GM12878 (cell line): Measurements from ENCODE around the gene DCBLD2. TPM values are rescaled to one million over a fixed set of nuclear protein-coding genes. Genes with fewer than 3 reads are reported as not detected.

Experiments
- ATAC-seq: fragments of 200-7000 bp; cut with Tn5 transposase; 3 replicates; pipeline ENCODE4 v1.9.1; 2020; ENCODE audit warnings: mild to moderate bottlenecking, moderate library complexity
- BruUV-seq: library from RNA; stranded (reverse); fragments of 400-500 nt; replicated peaks from 2 replicates; lab custom pipeline; 2021; lab: Mats Ljungman, UMichigan
- CTCF ChIA-PET: fragments of 300-600 bp; sonication (Branson Sonifier 250); formaldehyde crosslinking; extraction: SDS; loops from one replicate; lab custom pipeline; 2021; ENCODE audit warnings: inconsistent platforms; lab: Yijun Ruan, JAX
- POLR2A ChIA-PET: fragments of 350-600 bp; formaldehyde crosslinking; extraction: SDS; loops from one replicate; lab custom pipeline; 2021; ENCODE audit warnings: inconsistent platforms; lab: Charles Lee
- RAD21 ChIA-PET: fragments of 300-600 bp; sonication (Branson Sonifier 250); formaldehyde crosslinking; loops from one replicate; lab custom pipeline; 2023; ENCODE audit warnings: antibody characterized with exemption; ENCODE audit not compliant: unreplicated experiment; lab: Charles Lee
- SMC1A ChIA-PET: fragments of 300-600 bp; sonication (Branson Sonifier 250); formaldehyde crosslinking; loops from one replicate; lab custom pipeline; 2023; ENCODE audit not compliant: unreplicated experiment, uncharacterized antibody; lab: Charles Lee
- DNase-seq: peaks from one replicate; pipeline ENCODE4 v3.0.0-alpha.2; 2011; ENCODE audit warnings: low read depth, low spot score
- FAIRE-seq: peaks from 3 replicates; lab custom pipeline; 2011; peaks lifted over from hg19 to GRCh38; lab: Jason Lieb, UNC
- H2AFZ ChIP-seq: 2 replicates; pipeline ENCODE4 v1.6.0; 2011; ENCODE audit warnings: low read depth, low read length, control low read depth; ENCODE audit not compliant: control insufficient read depth
- H3K27ac ChIP-seq: 2 replicates; pipeline ENCODE4 v1.5.1; 2011; ENCODE audit warnings: control low read depth; ENCODE audit not compliant: control insufficient read depth, insufficient read depth
- H3K27me3 ChIP-seq, 2 experiments: replicated peaks in 1 of 2; 2 replicates each; pipeline versions ENCODE4 v1.6.0 to v1.6.1; 2011; ENCODE audit warnings: low read length in 1 of 2; ENCODE audit not compliant: control insufficient read depth in 2 of 2, insufficient read depth in 2 of 2
- H3K36me3 ChIP-seq, 2 experiments: 2 replicates each; pipeline ENCODE4 v1.5.1; 2011; ENCODE audit warnings: low read length in 1 of 2; ENCODE audit not compliant: control insufficient read depth in 2 of 2, insufficient read depth in 2 of 2
- H3K4me1 ChIP-seq: 2 replicates; pipeline ENCODE4 v1.6.1; 2011; ENCODE audit warnings: mild to moderate bottlenecking, low read length, moderate library complexity, mixed read lengths; ENCODE audit not compliant: control insufficient read depth, insufficient read depth
- H3K4me2 ChIP-seq: 2 replicates; pipeline ENCODE4 v1.6.0; 2011; ENCODE audit warnings: control low read depth; ENCODE audit not compliant: control insufficient read depth, insufficient read depth
- H3K4me3 ChIP-seq: fragments of 200-600 bp; sonication (generic); 2 replicates; pipeline ENCODE4 v1.5.1; 2016
- H3K79me2 ChIP-seq: 2 replicates; pipeline ENCODE4 v1.6.0; 2011; ENCODE audit warnings: low read length; ENCODE audit not compliant: control insufficient read depth, insufficient read depth
- H3K9ac ChIP-seq: 2 replicates; pipeline ENCODE4 v1.8.0; 2011; ENCODE audit warnings: low read length, control low read depth, mixed read lengths; ENCODE audit not compliant: control insufficient read depth, insufficient read depth
- H3K9me3 ChIP-seq: replicated peaks from 3 replicates; pipeline ENCODE4 v1.5.1; 2011; ENCODE audit warnings: mild to moderate bottlenecking, low read length; ENCODE audit not compliant: control insufficient read depth, insufficient read depth
- H4K20me1 ChIP-seq: 2 replicates; pipeline ENCODE4 v1.6.0; 2011; ENCODE audit not compliant: control insufficient read depth, insufficient read depth
- BCL11A ChIP-seq: IDR thresholded peaks from 2 replicates; pipeline ENCODE4 v1.6.1; 2011; ENCODE audit warnings: low read depth, low read length
- JUND ChIP-seq: IDR thresholded peaks from 2 replicates; pipeline ENCODE4 v1.6.1; 2012; ENCODE audit warnings: low read depth, mild to moderate bottlenecking, low read length, improper control_type of control experiment, moderate library complexity
- NR2C1 ChIP-seq: fragments of 450-650 bp; IDR thresholded peaks from 2 replicates; pipeline ENCODE4 v1.6.1; 2017; ENCODE audit warnings: antibody characterized with exemption, mild to moderate bottlenecking, moderate library complexity
- RAD21 ChIP-seq: IDR thresholded peaks from 2 replicates; pipeline ENCODE4 v1.6.1; 2011; ENCODE audit warnings: mild to moderate bottlenecking, low read depth, low read length, moderate library complexity; ENCODE audit not compliant: insufficient read depth
- SP1 ChIP-seq: IDR thresholded peaks from one replicate; pipeline ENCODE4 v1.6.1; 2011; ENCODE audit warnings: low read depth, low read length
- TCF3 ChIP-seq: IDR thresholded peaks from 2 replicates; pipeline ENCODE4 v1.6.1; 2012; ENCODE audit warnings: low read depth, mild to moderate bottlenecking, low read length, borderline replicate concordance; ENCODE audit not compliant: insufficient read depth
- ZBED1 ChIP-seq: IDR thresholded peaks from 2 replicates; pipeline ENCODE4 v1.6.1; 2016; ENCODE audit warnings: borderline replicate concordance
- ZNF687 ChIP-seq: fragments of 450-650 bp; IDR thresholded peaks from 2 replicates; pipeline ENCODE4 v1.6.1; 2017; ENCODE audit warnings: mild to moderate bottlenecking, moderate library complexity
- WGBS: methylation state at CpG from one replicate; pipeline ENCODE4 v1.1.6; 2016; ENCODE audit warnings: low lambda C conversion rate; ENCODE audit not compliant: insufficient replicate concordance, insufficient coverage; ENCODE audit errors: missing lambda C conversion rate; 5-methylcytosine and 5-hydroxymethylcytosine counted together
- in situ Hi-C: fragments of 300-500 bp; cut with MboI; formaldehyde crosslinking; loops from 9 replicates; pipeline ENCODE4 v1.14.3; 2018; ENCODE audit warnings: mixed read lengths
- intact Hi-C: fragments of 100-400 bp; cut with micrococcal nuclease; formaldehyde crosslinking; loops from one replicate; pipeline ENCODE4 v1.14.2; 2022; ENCODE audit not compliant: unreplicated experiment
- polyA plus RNA-seq, 11 experiments: library from polyadenylated mRNA; depleted of rRNA in 4 of 11; unstranded in 6 of 11; stranded (reverse) in 5 of 11; fragments of >200 nt; fragmentation: Nextera tagmentation in 4 of 11; fragmentation: Illumina TruSeq in 1 of 11; extraction: Ambion mirVana in 4 of 11; extraction: Trizol in 1 of 11; gene quantifications; 1 replicate in 1 of 11; 2 replicates in 10 of 11; pipeline versions ENCODE4 v1.2.1 to v1.2.3, GENCODE V29; 2011 to 2016; ENCODE audit warnings: inconsistent platforms in 2 of 11, missing spikeins in 2 of 11, low read depth in 1 of 11
- total RNA-seq, 4 experiments: library from RNA; depleted of rRNA in 3 of 4; stranded (reverse); fragments of >200 nt in 3 of 4; fragmentation: Illumina TruSeq in 1 of 4; extraction: Trizol in 1 of 4; gene quantifications; 2 replicates each; pipeline versions ENCODE4 v1.2.1 to v1.2.3, GENCODE V29; 2013 to 2021
- TF ChIP-seq, protein P1 (sequence below): IDR thresholded peaks from 2 replicates; pipeline ENCODE4 v1.6.1; 2011; ENCODE audit warnings: mild to moderate bottlenecking, low read depth, low read length, moderate library complexity; ENCODE audit not compliant: insufficient replicate concordance

The DCBLD2 gene
- total and polyA plus RNA-seq, 10 of the 15 experiments (the other 5 are each of a cell fraction or from before 2014, with no cell fraction given): 1.6 to 5.9 (median 4.7) TPM

- Histone ChIP-seq H3K27me3 (no peaks in the 10 kb centered on the region), H3K4me2 (no peak overlapping the region), H4K20me1 (no peaks in the 10 kb centered on the region), H3K27ac (no peak overlapping the region), H3K36me3 (peaks cover 2 to 4% of the 10 kb centered on the region in 2 experiments; a peak in 2 of 4 replicates), H2AFZ (no peak overlapping the region), H3K4me3 (no peak overlapping the region), H3K9ac (no peak overlapping the region), H3K9me3 (no peaks in the 10 kb centered on the region), H3K4me1 (no peaks in the 10 kb centered on the region; the same call in 1 of the 2 replicates), H3K79me2 (no peaks in the 10 kb centered on the region)
- ChIA-PET POLR2A (interaction anchor here (0.6 to 1.2 kb wide), 3 partner anchors 9 to 51 kb away, joined by 3 to 6 read pairs (median 3); no protein-coding TSS in a partner anchor), SMC1A (interaction anchor here (0.6 to 4.3 kb wide), 9 partner anchors 9 to 175 kb away, joined by 3 to 13 read pairs (median 4); no protein-coding TSS in a partner anchor), RAD21 (interaction anchor here (1.3 kb wide), 1 partner anchor 47 kb away, joined by 3 read pairs; no protein-coding TSS in a partner anchor), CTCF (interaction anchor here (0.9 to 2.1 kb wide), 3 partner anchors 19 to 180 kb away, joined by 3 to 8 read pairs (median 3); no protein-coding TSS in a partner anchor)
- in situ Hi-C loops (no loop called here), intact Hi-C loops (no loop called here)
- DNase-seq (no peak), ATAC-seq (no peak), FAIRE-seq (no peak)
- TF ChIP-seq, protein P1, sequence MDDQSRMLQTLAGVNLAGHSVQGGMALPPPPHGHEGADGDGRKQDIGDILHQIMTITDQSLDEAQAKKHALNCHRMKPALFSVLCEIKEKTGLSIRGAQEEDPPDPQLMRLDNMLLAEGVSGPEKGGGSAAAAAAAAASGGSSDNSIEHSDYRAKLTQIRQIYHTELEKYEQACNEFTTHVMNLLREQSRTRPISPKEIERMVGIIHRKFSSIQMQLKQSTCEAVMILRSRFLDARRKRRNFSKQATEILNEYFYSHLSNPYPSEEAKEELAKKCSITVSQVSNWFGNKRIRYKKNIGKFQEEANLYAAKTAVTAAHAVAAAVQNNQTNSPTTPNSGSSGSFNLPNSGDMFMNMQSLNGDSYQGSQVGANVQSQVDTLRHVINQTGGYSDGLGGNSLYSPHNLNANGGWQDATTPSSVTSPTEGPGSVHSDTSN: no peak
- TF ChIP-seq BCL11A (no peak), SP1 (no peak)
- no TSS peak for BruUV-seq
Measured at GRCh38 chr3:98777801-98778220, 123.7 kb downstream of the DCBLD2 start.

GRCh38 chr3:98777286-98777685 is 124.2 kb downstream of the DCBLD2 start:
- no peaks in the 10 kb centered on the region for H3K27me3 ChIP-seq
- ATAC-seq: no peak
- ChIA-PET SMC1A (interaction anchor here (0.6 to 4.3 kb wide), 10 partner anchors 8 to 55 kb away, joined by 3 to 13 read pairs (median 4); no protein-coding TSS in a partner anchor), CTCF (interaction anchor here (0.9 to 2.1 kb wide), 2 partner anchors 164 to 180 kb away, joined by 3 to 8 read pairs; no protein-coding TSS in a partner anchor), RAD21 (interaction anchor here (1.3 kb wide), 1 partner anchor 47 kb away, joined by 3 read pairs; no protein-coding TSS in a partner anchor), POLR2A (interaction anchor here (0.6 to 1.2 kb wide), 3 partner anchors 9 to 50 kb away, joined by 3 to 6 read pairs (median 3); no protein-coding TSS in a partner anchor)
- WGBS: 95% methylated on average over 2 of the region's 2 CpGs
- H3K27ac ChIP-seq: no peak overlapping the region
- no peak for FAIRE-seq
- H3K4me1 ChIP-seq: no peaks in the 10 kb centered on the region
- peaks cover 2 to 4% of the 10 kb centered on the region in 2 experiments; a peak in 2 of 4 replicates for H3K36me3 ChIP-seq
- intact Hi-C loops: no loop called here
- no peak overlapping the region for H3K4me3 ChIP-seq
- in situ Hi-C loops: no loop called here
- no peaks in the 10 kb centered on the region for H3K79me2 ChIP-seq
- no peaks in the 10 kb centered on the region for H4K20me1 ChIP-seq
- no peak overlapping the region for H3K4me2 ChIP-seq
- no peak for DNase-seq
- H3K9ac ChIP-seq: no peak overlapping the region
- no TSS peak for BruUV-seq
- no peak overlapping the region for H2AFZ ChIP-seq
- H3K9me3 ChIP-seq: no peaks in the 10 kb centered on the region
- TF ChIP-seq JUND (no peak), ZBED1 (no peak), ZNF687 (no peak), RAD21 (no peak), TCF3 (no peak), NR2C1 (no peak)
